Endometrium (tissue), 2 donors: ENCODE data around the gene CANX.

Experiments used
- FAIRE-seq: peaks from 2 replicates; lab custom pipeline; 2012; peaks lifted over from hg19 to GRCh38; lab: Jason Lieb, UNC
- donor health status: control.
- donor health status: control.

The CANX gene

DNA sequence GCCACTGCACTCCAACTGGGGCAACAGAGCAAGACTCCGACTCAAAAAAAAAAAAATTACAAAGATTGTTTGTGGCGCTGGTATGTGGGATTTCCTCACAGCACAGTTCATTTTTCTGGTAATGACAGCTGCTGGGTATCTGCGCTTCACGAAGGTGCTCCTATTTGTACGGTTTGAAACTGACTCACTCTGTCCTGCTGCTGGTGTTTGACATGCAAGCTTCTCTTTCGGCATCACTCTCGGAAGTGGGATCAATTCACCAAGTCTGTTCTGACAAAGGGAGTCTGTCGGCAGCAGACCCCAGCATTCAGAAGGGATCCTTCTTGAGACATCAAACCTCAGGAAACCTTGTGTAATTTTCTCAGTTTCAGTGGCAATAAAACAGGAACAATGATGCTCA, 60.2 kb downstream of the CANX start:
- FAIRE-seq = no peak

DNA sequence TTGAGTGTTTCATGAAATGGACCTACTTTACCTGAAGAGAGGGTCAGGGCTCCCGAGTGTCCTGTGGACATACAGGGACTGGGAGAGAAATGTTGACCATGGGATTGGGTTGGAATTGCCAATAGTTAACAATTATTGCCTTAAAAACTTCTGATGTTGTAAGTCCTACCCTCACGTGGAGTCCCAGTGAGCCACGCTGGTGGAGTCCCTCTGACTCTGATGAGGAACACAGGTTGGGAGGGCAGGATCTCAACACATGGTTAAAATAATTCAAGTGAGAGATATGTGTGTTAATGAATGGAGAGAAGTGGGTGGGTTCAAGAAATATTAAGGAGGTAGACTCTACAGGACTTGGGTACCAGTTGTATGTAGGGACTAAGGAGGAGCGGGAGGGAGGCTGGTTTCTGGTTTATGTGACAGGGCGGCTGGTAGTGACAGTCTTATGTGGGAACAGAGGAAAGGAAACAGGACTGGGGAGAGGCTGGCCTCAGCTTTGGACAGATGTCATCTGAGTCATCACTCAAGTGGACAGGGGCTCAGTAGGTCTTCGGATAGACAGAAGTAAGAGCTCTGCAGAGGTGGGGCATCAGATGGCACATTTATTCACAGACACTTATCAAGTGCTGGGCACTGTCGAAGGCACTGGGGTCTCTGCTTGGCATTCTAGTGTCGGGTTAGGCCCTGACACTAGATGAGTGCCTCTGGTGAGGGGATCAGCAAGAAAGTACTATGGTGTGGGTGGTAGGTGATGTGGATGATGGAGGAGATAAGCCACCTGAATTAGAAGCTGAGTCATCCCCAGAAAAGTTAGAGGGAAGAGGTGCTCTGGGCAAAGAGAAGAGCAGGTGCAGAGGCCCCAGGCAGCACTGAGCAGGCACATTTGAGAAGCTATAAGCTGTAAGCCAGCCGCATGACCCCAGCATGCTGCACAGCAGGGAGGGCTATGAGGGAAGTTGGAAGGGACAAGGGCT, 61.1 kb downstream of the CANX start:
- no peak for FAIRE-seq

DNA sequence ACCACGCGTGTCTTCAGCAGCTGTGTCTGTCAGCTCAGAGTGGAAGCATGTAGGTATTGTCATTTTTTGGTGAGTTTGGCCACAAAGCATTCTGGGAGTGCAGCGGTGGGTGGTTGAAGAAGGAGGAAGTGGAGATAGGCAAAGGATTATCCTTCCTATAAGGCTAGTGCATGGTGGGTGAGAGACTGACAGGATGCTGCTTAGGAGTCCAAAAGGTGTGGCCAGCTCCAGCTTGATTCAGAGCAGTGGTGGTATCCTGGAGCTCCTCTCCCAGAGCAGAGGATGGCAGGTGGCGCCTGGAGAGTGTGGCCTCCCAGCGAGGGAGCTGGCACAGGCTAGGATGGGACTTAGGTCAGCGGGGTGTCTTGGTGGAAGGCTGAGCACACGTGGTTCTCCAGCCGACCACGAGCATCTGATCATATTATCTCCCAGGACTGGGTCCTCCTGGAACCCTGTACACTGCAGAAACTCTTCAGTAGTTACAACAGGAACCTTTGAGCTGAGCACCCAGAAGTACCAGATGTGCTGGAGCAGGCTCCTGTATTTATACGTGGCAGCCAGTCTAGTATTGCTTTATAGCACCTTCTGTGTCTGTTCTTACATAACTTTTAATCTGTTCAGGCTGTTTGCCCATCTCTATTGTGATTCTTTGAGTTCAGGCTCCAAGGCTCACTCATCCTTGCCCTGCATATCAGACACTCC, 63.5 kb downstream of the CANX start:
- FAIRE-seq = no peak

DNA sequence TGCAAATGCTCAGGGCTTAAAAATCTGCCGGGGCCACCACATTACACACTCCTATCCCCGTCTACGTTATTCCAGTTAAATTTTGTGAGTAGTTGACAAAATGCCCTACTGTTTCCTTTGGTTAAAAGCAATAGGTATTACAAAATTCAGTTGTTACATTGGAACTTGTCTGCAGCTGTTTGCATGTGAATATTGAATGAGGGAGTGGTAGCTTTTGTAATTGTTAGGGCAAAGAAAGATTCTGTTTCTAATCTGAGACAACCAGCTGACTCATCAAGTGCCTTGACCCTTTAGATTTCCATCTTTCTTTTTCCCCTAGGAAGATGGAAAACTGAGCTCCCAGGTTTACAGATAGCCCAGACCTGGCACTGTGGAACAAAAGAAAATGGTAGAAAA, 64.0 kb downstream of the CANX start:
- FAIRE-seq = no peak

DNA sequence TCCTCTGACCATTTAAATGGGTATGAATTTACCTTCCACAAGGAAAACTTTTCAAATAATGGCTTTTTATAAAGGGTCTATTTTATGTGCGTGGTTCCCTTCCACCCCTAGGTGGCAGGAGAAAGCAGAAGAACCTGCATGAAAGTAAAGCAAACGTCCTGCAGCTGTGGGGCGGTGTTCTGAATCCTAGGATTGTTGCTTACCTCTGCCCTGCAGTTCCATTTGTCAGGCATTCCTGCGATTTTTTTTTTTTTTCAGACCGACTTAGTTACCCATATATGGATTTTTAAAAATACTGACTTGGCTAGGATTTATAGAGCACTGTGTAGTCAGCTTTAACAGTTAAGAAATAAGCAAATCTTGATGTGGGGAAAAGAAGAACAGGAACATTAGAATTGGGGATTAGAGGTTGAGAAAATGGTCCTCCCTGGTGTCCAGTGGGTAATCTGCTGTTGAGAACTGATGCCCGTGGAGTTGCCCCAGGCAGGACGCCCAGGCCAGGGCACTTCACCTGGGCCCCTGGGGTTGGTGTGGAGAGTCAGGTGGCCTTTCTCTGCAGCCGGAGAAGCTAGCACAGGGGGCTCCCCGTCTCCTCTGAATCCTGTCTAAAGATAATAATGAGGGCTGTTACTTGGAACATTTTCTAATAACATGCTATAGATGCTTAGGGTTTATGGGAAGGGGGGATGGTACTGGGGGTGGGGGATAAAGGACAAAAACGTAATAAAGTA, 64.6 kb downstream of the CANX start:
- peak; percentile 64 for FAIRE-seq

DNA sequence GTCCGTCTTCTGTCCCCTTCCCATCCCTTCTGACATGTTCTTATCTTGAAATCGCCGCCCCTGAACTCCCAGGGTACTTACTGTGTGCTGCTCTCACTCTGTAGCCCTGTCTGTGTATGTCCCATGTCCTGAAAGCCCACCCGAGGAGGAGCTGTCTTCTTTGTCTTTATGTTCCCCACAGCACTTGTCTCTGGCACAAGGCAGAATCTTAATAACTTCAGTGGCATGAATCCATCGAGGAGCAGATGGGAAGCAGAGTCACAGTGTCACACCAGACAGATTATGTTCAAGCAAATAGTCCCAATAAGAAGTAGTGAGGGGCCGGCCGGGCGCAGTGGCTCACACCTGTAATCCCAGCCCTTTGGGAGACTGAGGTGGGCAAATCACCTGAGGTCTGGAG, 65.3 kb downstream of the CANX start:
- no peak for FAIRE-seq

DNA sequence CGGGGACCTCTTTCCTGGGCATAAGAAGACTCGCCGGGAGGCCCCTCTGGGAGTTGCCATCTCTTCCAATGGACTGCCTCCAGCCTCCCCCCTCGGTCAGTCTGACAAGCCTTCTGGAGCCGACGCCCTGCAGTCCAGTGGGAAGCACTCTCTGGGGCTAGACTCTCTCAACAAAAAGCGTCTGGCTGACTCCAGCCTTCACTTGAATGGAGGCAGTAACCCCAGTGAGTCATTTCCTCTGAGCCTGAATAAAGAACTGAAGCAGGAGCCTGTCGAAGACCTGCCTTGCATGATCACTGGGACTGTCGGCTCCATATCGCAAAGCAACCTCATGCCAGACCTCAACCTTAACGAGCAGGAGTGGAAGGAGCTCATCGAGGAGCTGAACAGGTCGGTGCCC, 66.6 kb downstream of the CANX start:
- FAIRE-seq = no peak

DNA sequence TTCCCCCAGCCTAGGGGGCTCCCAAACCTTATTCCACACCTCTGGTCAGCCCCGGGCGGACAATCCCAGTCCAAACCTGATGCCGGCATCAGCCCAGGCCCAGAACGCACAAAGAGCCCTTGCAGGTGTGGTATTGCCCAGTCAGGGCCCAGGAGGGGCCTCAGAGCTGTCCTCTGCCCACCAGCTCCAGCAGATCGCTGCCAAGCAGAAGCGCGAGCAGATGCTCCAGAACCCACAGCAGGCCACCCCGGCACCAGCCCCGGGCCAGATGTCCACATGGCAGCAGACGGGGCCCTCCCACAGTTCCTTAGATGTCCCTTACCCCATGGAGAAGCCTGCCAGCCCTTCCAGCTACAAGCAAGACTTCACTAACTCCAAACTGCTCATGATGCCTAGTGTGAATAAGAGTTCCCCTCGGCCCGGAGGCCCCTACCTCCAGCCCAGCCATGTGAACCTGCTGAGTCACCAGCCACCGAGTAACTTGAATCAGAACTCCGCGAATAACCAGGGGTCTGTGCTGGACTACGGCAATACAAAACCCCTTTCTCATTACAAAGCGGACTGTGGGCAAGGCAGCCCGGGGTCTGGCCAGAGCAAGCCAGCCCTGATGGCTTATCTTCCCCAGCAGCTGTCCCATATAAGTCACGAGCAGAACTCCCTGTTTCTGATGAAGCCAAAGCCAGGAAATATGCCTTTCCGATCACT, 67.4 kb downstream of the CANX start:
- no peak for FAIRE-seq

DNA sequence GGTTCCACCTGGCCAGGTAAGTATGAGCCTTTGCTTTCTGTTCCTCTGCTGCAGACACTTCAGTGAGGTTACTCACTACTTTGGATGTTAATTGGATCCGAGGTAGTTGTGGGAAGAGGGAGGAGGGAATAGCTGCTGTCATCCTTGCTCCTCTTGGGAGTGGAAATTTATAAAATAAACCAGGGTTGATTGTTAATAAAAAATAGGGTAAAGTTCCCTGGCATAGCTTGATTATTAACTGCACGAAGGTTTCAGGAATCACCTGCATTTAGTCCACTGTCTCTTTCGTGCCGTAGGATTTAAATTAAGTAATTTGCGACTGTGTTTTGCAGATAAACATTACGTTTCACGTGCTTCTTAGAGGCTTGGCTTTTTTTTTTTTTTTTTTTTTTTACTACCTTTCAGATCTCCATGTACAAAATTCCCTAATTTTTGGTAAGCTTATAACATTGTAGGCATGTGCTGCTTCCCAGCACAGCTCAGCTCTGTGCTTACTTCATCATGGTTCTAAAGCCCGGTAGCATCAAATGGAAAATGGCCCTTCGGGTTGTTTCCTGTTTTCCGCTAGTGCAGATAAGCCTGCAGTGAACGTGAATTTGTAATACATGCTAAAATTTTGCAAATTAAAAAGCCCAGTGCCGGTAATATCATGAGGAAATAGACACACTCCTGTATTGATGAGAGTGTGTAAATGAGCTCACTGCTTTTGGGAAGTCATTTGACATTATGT, 68.1 kb downstream of the CANX start:
- no peak for FAIRE-seq

DNA sequence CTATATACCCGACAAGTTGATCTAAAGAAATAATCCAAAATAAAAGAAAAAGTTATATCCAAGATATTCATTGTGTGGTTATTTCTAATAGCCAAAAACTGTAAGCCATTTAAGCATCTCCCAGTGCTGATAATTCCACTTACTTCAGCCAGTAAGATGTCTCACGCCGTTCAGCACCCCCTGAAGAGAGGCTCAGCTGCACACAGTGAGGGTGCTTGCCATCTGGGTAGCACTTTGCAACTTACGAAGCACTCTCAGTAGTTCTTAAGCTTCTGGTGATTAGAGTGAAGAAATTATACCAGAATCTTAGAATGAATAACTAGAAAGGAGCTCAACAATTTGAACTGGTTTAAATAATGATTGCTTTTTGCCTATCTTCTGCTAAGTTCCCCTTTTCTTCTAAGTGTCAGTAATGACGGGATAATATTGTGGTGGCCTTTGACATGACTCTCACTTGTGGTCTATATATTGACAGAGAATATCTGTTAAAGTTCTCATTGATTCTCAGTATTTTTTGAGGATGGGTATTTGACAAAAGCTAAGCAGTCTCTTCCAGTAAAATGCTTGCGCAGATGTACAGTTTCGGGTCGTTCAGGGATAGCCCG, 68.8 kb downstream of the CANX start:
- no peak for FAIRE-seq

DNA sequence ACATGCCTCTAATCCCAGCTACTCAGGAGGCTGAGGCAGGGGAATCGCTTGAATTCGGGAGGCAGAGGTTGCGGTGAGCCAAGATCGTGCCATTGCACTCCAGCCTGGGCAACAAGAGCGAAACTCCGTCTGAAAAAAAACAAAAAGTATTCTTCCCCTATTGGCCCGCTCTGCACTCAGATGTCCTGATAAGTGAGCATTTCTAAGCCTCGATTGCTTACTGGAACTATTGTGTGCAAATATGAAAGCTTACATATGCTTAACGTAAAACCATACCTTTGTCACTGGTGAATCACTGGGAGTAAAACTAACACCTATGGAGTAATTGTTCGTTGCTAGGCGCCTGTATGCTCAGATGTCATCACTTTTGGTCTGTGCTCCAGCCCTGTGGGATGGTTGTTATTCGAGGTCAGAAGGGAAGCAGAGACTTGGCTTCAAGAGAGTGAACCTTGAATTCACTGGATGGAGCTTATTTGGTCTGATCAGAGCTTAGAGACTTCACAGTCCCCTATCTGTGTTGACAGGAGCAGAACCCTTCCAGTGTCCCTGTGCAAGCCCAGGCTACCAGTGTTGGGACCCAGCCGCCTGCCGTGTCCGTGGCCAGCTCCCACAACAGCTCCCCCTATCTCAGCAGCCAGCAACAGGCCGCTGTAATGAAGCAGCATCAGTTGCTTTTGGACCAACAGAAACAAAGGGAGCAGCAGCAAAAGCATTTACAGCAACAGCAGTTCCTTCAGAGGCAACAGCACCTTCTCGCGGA, 69.7 kb downstream of the CANX start:
- FAIRE-seq = no peak

DNA sequence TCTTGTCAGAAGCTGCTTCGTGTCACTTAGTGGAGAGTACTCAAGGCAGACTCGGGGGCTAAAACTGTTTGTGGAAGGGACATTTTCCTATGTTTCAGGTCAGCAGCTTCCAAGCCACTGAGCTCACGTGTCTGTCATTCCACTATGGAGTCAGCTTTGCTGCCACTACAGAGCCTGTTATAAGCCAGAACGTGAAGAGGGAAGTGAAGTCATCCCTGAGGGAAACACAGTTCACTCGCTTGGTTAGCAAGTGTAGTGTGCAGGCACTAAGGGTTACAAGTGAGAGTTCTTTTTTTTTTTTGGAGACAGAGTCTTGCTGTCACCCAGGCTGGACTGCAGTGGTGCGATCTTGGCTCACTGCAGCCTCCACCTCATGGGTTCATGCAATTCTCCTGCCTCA, 70.5 kb downstream of the CANX start:
- FAIRE-seq = no peak

DNA sequence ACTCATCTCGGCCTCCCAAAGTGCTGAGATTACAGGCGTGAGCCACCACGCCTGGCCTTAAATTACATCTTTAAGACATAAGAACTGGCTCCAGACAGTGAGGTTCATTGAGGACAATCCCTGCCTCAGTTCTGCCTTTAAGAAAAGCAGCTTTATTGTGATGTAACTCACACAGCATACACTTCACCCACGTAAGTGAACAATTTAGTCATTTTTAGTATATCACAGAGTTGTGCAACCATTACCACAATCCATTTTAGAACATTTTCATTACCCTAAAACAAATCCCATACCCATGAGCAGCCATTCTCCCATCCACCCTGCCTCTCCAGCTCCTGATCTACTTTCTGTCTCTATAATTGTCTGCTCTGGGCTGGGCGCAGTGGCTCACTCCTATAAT, 71.0 kb downstream of the CANX start:
- FAIRE-seq = no peak

DNA sequence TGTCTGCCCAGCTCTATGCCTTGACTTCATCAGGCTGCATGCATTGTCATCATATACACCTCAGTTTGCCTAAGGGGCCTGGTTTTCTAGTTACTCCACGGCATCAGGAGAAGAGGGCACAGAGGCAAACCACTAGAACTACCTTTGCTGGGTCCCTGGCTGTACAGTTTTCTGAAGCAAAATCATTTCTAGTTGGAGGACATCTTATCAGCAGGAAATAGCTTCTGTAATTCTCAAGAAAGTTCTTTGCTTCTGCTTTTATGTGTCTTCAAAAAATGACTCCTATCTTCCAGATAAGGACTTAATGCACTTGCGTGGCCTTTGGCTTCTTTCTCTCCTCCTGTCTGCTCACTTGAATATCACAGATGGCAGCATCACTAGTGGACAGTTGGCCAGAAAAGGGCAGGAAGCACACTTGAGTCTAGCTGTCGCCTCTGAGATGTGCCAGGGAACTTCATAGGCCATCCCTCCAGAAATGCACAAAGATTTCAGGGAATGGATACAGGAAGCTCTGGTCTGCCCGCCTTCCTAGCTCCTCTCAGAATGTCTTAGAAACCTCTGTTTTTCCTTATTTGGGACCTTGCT, 72.6 kb downstream of the CANX start:
- no peak for FAIRE-seq

DNA sequence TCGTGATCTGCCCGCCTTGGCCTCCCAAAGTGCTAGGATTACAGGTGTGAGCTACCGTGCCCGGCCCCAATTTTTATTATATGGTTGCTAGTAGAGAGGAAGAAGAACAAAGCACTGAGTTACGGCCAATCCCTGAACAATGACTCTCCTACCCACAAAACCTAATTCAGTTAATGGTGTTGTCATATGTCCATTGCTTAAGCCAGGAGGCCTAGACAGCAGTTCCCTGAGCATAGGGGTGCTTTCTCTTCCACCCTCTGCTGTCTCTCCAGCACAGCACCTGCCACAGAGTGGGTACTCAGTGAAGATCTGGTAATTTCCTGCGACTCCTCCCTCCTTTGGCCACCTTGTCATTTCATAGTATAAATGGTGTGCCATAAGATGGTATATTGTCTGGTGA, 73.6 kb downstream of the CANX start:
- no peak for FAIRE-seq

DNA sequence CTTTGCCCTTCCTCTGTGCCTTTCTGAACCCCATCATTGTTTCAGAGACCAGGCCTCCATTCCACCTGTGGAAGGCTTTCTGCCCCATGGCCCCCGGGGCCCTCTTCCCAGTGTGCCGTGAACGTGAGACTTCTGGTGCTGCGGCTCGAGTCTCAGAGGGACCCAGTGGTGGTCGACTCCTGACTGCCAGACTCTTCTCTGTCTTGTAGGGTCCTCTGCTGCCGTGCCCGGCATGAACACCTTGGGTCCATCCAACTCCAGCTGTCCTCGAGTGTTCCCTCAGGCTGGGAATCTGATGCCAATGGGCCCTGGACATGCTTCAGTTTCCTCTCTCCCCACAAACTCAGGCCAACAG, 74.9 kb downstream of the CANX start:
- FAIRE-seq = no peak

DNA sequence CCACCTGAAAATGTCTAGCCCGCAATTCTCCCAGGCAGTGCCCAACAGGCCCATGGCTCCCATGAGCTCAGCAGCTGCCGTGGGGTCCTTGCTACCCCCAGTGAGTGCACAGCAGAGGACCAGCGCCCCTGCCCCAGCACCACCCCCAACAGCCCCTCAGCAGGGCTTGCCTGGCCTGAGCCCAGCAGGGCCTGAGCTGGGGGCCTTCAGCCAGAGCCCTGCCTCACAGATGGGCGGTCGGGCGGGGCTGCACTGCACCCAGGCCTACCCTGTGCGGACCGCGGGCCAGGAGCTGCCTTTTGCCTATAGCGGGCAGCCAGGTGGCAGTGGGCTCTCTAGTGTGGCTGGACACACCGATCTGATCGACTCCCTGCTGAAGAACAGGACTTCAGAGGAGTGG, 75.7 kb downstream of the CANX start:
- no peak for FAIRE-seq

DNA sequence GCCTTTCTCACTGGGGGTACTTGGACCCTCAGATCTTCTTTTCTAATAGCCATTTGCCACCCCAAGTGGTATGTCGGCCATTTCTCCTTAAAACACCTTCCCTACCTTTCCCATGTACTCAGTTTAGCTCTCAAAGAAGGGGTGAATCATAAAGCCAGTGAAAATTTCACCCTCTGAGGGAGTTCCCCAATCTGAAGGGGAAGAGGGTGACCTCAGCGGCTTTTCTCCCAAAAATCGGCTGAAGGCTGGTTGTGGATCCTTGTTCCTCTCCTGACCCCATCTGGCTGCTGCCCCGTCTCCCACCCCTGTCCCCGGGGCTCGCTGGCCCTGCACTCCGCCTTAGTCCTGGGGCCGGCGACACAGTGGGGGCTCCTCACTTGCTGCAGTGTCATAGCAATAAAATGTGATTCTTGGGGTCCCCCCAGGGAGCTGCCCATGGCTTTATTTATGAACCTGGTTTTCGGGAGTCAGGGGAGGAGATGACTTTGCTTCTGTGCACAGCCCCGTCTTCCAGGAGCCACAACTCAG, 77.7 kb downstream of the CANX start:
- FAIRE-seq = no peak

DNA sequence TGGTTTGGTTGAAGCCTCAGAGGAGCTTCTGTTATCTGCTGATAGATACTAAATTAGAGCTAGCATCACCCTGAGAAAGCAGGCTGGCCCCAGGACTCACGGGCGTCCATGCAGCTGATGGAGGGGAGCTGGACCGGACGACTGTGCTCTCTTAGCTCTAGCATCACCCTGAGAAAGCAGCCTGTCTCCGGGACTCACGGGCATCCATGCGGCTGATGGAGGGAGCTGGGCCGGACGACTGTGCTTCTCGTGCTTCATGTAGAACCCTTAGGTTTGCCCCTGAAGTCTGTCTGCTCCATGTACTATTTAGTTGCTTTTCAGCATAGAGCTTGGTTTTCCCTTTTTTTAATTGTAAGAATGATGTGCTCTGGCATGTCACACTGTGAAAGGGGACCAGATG, 78.7 kb downstream of the CANX start:
- FAIRE-seq = no peak

DNA sequence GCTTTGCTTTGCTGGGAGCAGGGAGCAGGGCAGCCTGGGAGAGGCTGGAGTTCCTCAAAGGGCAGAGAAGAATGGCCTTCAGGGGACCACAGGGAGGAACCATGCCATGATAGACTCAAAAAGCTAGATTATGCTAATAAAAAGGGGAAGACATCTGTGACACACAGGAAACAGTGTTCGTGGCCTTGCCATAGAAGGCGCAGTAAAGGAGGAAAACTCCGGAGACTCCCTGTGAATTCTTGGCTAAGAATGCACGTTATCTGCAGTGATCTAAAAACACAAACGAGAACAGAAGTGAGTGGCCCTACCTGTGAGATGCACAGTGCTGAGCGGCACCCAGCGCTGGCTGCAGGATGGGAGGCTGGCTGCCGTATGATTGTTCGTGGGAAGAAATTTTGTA, 79.1 kb downstream of the CANX start:
- FAIRE-seq = no peak
